ENCODE data around the gene HSCB. TPM values are rescaled to one million over a fixed set of nuclear protein-coding genes. Genes with fewer than 3 reads are reported as not detected.

HSCB gene
- polyA plus RNA-seq, 4 donors = 19.7 to 22.7 (median 20.7) TPM

Other genes with a start within 250 kb of the HSCB start
- 10 to 100 TPM; 26.0 to 49.6 (median 35.9) TPM for gene TTC28, start 62.2 kb upstream of the HSCB start, polyA plus RNA-seq (ENCODE audit: insufficient read length in 4 of 4)
- gene CHEK2, start 219 bp upstream of the HSCB start, polyA plus RNA-seq (ENCODE audit: insufficient read length in 4 of 4) = 10 to 100 TPM; 13.4 to 22.5 (median 17.7) TPM
- 10 to 100 TPM; 36.5 to 38.9 (median 37.4) TPM for gene CCDC117, start 30.7 kb downstream of the HSCB start, polyA plus RNA-seq (ENCODE audit: insufficient read length in 4 of 4)
- gene XBP1, start 58.5 kb downstream of the HSCB start, polyA plus RNA-seq (ENCODE audit: insufficient read length in 4 of 4) = 100 to 1,000 TPM; 118 to 145 (median 133) TPM
- 10 to 100 TPM; 25.9 to 31.7 (median 30.2) TPM for gene ZNRF3, start 141.5 kb downstream of the HSCB start, polyA plus RNA-seq (ENCODE audit: insufficient read length in 4 of 4)

Measured in left renal cortex interstitium (tissue), 4 donors.